DMS53 (cell line): ENCODE results near the gene FH.

Experiments
- DNase-seq: peaks from one replicate; lab custom pipeline; 2025; lab: John Stamatoyannopoulos, UW

Gene FH

GRCh38 chr1:241521718-241522117 is 2.2 kb upstream of the FH start:
- no peak for DNase-seq

- peak; percentile 43 for DNase-seq
Measured at GRCh38 chr1:241520080-241520465, 518 bp upstream of the FH start.

- DNase-seq: peak; percentile 67
Measured at GRCh38 chr1:241518476-241519307, 863 bp downstream of the FH start.

- DNase-seq: no peak
Measured at GRCh38 chr1:241513378-241513777, 6.2 kb downstream of the FH start.

GRCh38 chr1:241507189-241507863 is 12.2 kb downstream of the FH start:
- DNase-seq: no peak

- DNase-seq: no peak
Measured at GRCh38 chr1:241503444-241503843, 16.1 kb downstream of the FH start.

GRCh38 chr1:241499910-241500309 is 19.6 kb downstream of the FH start:
- peak; percentile 63 for DNase-seq

GRCh38 chr1:241495741-241496140 is 23.8 kb downstream of the FH start:
- DNase-seq: no peak

GRCh38 chr1:241488739-241489138 is 30.8 kb downstream of the FH start:
- DNase-seq: no peak

GRCh38 chr1:241485554-241485992 is 34.0 kb downstream of the FH start:
- peak; percentile 75 for DNase-seq

- no peak for DNase-seq
Measured at GRCh38 chr1:241485145-241485544, 34.4 kb downstream of the FH start.

GRCh38 chr1:241482761-241483250 is 36.7 kb downstream of the FH start:
- DNase-seq: peak; percentile 24

- no peak for DNase-seq
Measured at GRCh38 chr1:241479294-241479693, 40.3 kb downstream of the FH start.

- no peak for DNase-seq
Measured at GRCh38 chr1:241475671-241476070, 43.9 kb downstream of the FH start.

GRCh38 chr1:241473026-241473425 is 46.5 kb downstream of the FH start:
- no peak for DNase-seq

- no peak for DNase-seq
Measured at GRCh38 chr1:241470908-241471590, 48.5 kb downstream of the FH start.

GRCh38 chr1:241470361-241470760 is 49.2 kb downstream of the FH start:
- DNase-seq: no peak

- DNase-seq: no peak
Measured at GRCh38 chr1:241465673-241466072, 53.9 kb downstream of the FH start.

GRCh38 chr1:241464985-241465384 is 54.6 kb downstream of the FH start:
- DNase-seq: peak; percentile 16

GRCh38 chr1:241462391-241462790 is 57.2 kb downstream of the FH start:
- DNase-seq: no peak

GRCh38 chr1:241460098-241460873 is 59.3 kb downstream of the FH start:
- peak; percentile 8 for DNase-seq
